GM19395 (cell line): Measurements from ENCODE around the gene WNT9A.

Experiments used
- ATAC-seq: cut with Tn5 transposase; IDR thresholded peaks from one replicate; pipeline ENCODE4 v1.9.1; 2021; ENCODE audit warnings: mild to moderate bottlenecking, moderate library complexity; ENCODE audit not compliant: unreplicated experiment

Gene WNT9A

DNA sequence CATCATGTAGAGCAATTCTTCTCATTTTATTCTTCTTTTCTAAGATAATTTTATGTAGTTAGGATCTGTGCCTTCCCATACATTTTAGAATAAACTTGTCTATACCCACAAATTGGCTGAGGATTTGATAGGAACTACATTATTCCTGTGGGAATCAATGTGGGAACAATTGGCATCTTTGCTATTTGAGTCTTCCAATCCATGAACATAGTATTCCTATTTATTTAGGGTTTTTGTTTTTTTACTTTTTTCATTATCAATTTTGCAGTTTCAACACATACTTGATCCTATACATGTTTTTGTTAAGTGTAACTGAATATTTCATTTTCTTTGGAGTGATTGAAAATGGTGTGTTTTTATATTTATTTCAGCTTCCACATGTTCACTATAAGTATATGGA, 8.1 kb upstream of the WNT9A start:
- no peak for ATAC-seq

DNA sequence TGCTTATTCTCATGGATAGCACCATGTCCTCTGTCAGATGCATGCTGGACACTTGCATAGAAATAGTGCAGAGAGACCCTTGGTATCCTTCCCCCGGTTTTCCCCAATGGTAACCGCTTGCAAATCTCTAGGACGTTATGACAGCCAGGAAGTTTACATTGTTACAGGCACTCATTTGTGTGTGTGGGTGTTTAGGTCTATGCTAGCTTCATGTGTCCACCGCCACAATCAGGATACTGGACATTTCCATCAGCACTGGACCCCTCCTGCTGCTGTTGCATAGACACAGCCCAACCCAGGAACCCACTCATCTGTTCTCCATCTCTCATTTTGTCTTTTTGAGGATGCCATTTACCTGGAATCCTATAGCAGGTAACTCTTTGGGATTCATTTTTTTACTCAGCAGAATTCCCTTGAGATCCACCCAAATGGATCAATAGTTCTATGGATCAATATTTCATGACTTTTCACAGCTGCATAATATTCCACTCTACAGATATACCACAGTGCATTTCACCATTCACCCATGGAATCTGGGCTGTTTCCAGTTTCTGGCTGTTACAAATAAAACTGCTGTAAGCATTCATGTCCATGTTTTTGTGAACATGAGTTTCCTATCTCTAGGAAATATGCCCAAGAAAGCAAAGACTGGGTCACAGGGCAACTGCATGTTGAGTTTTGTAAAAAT, 6.6 kb upstream of the WNT9A start:
- no peak for ATAC-seq

DNA sequence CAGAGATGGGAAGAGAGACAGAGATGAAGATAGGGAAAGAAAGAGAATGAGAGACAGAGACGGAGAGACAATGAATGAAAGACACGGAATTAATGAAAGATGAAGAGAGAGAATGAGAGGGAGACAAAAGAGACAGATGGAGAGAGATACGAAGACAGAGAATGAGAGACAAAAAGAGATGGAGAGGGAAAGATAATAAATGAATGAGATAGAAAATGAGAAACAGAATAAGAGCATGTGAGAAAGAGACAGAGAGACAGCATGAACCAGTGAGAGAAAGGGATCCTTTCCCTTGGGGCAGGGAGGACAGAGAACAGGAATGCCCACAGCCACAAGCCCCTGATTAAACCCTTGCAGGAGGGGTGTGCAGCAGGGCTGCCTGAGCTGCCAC, 5.3 kb upstream of the WNT9A start:
- no peak for ATAC-seq

- ATAC-seq, result no peak
Observed at GRCh38 chr1:227952374-227953021, 4.8 kb upstream of the WNT9A start.

DNA sequence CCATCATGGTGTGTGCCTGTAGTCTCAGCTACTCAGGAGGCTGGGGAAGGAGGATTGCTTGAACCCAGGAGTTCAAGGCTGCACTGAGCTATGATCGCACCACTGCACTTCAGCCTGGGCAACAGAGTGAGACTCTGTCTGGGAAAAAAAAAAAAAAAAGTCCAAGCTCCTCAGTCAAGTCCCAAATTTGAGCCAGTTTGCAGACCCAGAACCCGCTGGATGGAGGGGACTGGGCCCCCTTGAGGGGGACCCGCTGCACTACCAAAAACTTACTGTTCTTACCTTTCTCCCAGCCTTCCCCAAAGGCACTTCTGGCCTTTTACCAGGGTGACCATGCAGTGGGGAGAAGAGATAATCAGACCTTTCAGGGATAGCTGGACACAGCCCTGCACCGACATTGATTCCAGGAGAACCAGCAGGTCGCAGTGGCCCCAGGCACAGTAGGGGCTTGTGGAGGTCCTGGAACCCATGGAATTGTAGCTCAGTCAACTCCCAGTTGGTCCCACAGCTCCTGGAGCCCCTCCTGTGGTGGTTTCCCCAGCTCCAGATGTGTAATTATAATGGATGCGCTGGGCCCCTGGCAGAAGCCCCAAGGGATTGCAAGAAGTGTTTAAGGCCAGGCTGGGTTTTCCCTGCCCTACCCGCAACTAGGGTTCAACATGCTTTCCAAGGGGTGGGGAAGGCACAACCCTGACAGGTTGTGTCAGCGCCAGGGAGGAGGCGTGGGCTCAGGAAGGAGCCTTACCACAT, 4.1 kb upstream of the WNT9A start:
- no peak for ATAC-seq

- ATAC-seq, result no peak
Observed at GRCh38 chr1:227950735-227951346, 3.1 kb upstream of the WNT9A start.

GRCh38 chr1:227949954-227950734, 2.4 kb upstream of the WNT9A start:
- no peak for ATAC-seq

DNA sequence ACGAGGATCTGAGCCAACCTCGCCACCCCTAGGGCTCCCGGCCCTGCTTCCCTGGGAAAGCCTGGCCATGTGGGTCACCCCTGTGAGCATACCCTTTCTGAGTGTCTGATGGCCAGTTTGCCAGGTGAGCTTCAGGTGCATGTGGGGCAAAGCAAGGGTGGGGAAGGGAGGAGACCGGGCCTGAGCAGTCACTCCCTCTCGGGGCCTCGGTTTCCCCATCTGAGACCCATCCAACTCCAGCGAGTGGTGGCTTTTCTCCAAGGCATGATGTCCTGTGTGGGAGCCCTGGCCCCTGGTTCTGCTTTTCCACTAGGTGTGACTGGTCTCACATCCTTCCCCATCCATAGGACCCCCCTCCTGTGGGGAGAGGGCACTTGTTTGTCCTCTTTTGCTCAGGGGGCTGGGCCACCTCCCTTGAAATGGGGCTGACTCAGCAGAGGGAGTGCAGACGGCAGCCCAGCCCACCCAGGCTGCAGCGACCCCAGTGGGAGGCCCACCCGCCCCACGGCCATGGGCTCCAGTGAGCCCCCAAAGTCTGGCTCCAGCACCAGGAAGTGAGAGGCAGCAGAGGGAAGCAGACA, 1.7 kb upstream of the WNT9A start:
- no peak for ATAC-seq

- no peak for ATAC-seq
Observed at GRCh38 chr1:227948493-227949260, 945 bp upstream of the WNT9A start.

GRCh38 chr1:227947386-227947675, 401 bp downstream of the WNT9A start:
- ATAC-seq, result no peak

DNA sequence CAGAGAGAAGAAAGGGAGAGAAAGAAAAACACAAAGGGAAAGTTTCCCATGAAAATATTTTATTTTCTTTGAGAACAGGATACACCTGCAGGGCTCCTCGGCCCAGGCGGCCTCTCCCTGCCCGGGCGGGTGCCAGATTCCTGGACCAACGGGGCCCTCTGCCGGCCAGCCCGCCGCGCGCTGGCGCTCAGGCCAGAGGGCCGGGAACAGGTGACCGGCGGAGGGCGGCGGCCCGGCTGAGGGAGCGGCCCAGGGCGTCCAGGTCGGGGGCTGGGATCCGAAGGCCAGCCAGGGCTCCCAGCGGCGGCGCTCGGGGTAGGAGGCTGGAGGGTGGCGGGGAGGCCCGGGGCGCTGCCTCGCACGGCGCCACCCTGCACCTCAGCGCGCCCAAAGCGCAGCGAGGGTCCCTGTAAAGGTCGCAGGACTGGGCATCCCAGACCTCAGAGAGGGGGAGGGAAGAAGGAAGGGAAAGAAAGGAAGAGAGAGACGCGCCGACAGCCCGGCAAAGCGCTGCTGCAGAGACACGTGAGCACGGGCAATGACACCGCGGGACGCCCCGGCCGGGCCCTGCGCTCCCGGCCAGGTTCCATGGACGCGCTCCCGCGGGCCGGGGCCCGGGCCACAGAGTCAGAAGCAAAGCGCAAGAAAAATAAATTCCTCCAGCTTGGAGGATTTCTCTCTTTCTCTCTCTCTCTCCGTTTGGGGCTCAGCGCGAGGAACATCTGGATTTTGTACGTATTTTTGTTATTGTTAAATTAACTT, 927 bp downstream of the WNT9A start:
- ATAC-seq, result peak; percentile 73

DNA sequence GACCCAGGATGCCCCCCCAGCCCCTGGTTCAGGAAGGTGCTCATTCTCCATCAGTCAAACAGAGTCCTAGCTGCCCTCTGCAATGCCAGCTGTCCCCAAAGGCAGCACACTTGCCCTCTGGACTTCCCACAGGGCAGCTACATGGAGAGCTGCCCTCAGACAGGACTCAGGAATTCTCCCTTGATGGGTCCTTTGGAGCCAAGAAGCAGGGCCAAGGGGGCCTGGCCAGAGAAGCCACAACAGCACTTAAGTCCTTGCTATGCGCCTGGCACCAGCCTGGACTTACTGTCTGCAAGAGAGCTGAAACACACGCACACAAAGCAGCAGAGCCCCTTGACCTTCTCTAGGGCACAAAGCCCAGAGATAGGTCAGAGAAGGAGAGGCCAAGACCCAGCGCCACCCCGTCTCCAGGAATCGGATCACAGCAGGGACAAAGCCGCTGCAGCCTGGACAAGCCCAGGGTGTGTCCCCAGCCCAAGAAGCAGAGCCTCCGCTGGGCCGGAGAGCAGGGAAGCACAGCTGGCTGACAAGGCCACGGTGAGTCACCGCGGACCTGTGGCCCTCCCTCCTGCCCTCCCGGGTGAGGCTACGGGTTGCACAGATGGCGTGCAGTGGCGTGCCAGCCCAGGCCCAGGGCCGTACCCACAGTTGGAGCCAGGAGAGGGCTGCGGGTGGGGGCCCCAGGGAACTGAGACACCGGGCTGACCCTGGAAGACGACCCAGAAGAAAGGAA, 1.7 kb downstream of the WNT9A start:
- ATAC-seq, result peak; percentile 38

GRCh38 chr1:227944931-227945890, 2.5 kb downstream of the WNT9A start:
- ATAC-seq, result no peak

DNA sequence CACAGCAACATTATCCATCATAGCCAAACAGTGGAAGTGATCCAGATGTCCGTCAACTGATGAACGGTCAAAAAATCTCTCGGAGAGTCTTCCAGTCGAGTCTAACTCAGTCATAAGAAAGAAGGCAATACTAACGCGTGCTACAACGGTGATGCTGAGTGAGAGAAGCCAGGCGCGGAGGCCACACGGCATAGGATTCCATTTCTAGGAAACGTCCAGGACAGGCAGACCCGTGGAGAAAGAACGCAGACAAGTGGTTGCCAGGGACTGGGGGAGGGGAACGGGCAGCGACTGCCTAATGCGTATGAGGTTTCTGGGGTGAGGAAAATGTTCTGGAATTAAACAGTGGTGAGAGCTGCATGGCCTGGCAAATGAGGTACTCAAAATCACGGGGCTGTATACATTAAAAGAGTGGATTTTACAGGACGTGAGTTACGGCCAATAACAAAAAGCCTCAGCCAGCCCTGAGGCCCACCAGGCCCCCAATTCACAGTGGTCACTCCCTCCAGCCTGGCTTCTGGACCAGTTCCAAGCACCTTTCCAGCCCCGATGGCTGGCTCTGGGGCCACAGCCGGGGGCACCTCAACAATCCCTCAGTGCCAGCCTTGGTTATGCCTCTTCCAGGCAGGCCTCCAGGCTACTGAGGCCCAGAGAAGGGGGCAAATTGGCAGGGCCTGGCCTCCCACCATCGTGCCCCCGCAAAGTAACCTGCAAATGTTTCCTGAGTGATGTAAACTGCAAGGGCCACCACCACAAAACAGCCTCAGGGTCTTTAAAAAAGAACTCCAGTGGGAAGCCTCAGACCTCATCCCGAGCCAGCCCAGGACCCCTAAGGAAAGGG, 3.4 kb downstream of the WNT9A start:
- ATAC-seq, result no peak

- no peak for ATAC-seq
Observed at GRCh38 chr1:227943381-227944089, 4.2 kb downstream of the WNT9A start.

GRCh38 chr1:227942716-227943261, 4.9 kb downstream of the WNT9A start:
- no peak for ATAC-seq
